Suppressor macrophage treated with lipopolysaccharide for 1 hour (primary cell): ENCODE data around the gene AKAP6.

Source experiments
- DNase-seq, 3 donors: peaks; one replicate each; pipeline ENCODE4 v3.0.0-alpha.2; 2020 to 2022

AKAP6 gene

DNA sequence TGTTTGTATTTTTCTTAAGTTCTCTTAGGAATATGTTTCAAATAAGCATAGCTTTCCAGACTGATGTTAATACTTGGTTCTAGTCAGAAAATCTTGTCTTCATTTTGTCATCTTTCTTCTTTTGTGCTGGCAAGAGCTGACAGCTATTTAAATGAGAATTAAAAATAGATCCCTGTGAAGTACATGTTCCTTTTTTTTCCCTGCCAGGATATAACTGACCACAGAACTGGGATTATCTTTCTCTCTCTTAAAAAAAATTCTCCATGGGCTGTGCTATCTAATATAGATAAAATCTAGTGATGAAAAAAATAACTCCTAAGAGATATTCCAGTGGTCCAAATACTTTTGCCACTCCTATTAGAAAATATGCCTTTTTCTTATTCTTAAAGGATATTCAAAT lies 163.4 kb downstream of the AKAP6 start:
- DNase-seq, result no peak

DNA sequence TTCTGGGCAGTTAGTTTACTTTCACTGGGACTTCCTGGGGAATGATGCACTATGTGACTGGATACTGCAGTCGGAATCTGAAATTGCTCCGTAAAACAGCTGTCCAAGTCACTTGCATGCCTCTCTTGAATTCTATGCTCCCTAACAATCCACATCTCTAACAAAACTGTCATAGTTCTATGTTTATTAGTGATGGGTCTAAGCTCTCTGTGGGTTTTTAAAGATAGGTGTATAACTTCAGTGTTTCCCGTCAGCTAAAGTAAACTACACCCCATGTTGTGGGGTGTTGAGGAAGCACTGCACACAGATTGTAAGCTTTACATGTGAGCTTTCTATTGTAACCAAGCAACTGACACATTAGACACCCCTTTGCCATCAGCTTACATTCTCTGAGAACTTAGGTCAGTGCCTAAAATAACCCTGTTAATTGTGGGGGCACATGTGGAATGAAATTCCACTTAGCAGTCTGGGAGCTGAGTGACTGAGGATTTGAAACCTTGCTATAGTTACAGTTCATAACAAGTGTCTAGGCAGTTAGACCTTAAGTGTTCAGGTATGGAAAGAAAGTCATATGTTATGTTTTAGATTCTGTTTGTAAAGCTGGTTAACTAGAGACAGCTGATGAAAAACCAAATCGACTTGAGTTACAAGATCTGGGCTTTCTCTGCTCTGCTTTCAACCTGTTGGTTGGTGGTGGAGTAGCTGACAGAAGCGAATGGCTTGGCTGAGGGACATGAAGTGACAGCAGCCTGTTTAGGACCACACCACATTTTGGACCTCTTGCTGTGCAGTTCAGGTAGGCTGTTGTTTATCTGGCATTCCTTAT lies 165.7 kb downstream of the AKAP6 start:
- DNase-seq, result no peak

DNA sequence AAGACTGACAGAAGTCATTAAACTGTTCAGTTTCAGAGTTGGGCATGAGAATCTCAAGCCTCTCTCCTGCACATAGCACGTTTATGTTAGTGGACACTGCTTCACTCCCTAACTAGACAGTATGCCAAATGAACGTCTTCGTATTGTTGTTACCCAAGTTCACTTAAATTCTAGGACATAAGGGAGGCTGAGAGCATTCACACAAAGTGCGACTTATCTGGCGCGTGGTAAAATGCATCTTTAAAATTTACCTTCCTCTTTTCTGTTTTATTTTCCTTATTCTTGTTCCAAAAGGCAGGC lies 166.3 kb downstream of the AKAP6 start:
- DNase-seq, result no peak

DNA sequence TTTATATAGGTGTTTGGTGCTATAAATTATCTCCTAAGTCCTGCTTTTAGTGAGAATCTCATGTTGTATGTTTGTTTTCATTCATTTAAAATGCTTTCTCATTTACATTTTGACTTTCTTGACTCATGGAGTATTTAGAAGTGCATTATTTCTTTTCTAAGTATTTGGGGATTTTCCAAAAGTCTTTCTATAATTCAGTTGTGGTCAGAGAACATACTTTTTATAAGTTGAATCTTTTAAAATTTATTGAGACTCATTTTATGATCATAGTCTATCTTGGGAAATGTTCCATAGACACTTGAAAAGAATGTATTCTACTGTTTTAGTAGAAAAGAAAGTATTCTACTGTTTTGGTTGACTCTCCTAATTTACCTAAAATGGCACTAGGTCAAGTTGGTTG lies 168.2 kb downstream of the AKAP6 start:
- DNase-seq, result no peak

DNA sequence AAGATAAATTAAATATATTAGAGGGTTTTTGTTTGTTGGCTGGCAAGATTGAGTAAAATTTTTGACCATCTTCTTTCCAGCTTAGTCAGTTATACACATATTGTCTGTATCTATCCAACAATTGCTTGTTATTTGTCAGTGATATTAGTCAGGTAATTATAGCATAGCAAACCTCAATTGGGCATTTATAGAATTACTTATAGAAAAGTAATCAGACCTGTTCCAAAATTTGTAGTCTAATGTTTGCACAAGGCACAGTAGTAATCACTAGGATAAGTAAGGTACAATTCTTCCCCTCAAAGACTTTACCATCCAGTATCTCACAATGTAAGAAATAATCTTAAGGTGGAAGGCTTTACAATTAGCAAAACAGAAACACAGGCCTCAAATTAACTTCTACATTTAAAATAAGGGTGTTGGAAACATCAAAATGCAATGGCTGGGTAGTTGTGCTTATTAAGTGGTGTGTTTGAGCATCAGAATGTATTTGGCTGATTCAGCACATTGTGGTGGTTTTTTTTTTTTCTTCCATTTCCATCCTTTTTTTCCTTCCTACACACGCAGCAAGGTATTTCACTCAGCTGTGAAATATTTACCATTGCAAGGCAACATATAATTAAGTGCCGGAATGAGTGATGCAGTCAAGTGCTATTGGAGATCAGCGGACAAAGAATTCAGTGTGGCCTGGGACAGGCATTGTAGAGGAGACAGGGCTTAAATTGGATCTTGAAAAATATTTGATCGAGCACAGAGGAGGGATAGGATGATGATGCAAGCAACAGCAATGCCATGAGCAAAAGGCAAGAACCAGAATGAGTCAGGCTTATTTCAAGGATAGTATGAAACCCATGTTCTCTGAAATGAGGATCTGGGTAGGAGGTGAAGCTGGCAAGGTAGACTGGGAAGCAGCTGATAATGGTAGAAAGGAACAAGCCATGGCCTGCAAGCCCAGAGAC lies 178.2 kb downstream of the AKAP6 start:
- DNase-seq, result peak in 2 of 3 donors; percentile 8 to 12

DNA sequence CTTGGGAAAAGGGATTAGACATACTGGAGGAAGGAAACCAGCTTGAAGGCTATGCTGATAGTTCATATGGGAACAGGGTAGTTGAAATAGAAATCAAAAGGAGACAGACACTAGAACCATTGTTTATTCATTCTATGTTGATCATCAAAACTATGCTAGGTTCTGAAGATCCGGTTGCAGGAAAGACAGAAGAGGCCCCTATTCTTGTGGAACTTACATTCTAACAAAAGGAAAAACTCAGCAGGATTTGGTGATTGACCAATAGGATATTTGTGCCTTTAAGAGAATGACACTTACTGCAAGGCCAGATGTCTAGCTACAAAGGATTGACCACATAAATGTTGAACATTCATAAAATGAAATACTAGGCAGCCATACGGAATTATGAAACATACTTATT lies 179.2 kb downstream of the AKAP6 start:
- no peak for DNase-seq

DNA sequence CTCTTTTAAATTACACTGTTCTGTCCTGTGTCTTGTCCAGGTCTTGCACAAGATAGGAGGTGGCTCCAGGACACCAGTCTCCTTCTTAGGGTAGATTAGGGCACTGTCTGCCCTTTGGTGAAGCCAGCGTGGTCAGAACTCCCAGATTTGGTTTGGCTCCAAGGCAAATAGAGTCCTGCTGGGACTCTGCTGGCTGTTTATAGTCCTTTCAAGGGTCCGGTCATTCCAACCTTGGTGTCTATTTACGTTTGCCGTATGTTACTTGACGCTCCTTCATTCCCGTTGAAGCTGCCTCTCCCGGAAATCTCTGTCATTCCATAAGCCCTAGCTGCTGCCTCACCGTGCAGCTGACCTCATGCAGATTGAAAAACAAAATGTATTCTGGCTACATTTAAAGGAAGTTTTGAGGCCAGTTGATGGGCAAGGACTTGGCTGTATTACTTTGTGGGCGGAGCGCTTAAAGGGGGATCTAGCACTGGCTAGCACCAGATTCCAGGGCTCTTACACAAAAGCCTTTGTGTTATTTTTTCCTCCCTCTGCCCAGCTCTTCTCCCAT lies 180.6 kb downstream of the AKAP6 start:
- no peak for DNase-seq

DNA sequence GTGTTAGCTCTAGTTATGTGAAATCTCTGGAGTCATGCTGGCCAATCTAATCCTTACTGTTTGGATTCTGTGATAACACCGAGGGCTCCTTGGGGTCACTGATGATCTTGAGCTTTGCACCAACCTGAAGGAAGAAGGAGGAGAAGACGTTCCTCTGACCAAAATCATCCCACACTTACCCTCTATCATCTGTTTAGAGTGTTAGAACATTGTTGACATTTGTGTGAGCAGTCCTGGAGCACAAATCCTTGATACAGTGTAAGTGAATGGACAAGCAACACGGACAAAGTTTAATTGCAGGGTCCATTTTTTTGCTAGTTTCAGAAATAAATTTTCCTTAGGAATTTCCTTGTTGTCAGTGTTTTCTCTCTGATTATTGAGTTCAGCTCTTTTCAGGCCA lies 181.7 kb downstream of the AKAP6 start:
- no peak for DNase-seq

DNA sequence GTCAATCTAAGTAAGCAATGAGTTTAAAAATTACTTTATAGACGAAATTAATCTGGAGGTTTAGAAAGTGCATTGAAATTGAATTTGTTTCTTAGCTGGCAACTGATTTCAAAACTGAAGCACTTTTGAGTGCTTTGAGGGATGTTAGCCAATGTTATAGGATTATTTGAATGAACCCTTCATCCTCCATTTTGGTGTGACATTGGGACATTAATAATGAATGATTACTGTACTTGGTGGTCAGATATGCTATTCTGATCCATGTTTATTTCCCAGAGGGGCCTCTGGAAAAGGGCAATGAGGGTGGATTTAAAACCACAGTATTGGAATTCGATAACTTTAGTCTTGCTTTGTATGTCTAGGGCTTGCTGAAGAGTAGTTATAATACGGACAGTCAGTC lies 183.2 kb downstream of the AKAP6 start:
- DNase-seq, result no peak

DNA sequence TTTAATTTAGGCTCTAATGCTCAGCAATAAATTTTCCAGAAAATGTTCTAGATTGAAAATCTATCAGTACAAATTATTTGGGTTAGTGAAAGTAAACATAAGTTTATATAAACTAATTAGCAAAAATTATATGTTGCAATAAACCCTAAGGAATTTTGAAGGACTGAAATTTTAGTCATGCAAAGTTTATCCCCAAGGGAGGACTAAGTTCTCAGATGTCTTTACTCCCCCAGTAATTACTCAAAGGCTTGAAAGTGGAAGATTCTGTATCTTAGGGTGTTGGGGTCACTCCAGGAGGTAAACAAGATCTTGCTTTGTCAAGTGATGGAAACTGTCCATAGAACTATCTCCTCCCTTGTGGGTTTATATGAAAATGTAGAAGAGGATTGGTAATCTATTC lies 183.7 kb downstream of the AKAP6 start:
- no peak for DNase-seq

DNA sequence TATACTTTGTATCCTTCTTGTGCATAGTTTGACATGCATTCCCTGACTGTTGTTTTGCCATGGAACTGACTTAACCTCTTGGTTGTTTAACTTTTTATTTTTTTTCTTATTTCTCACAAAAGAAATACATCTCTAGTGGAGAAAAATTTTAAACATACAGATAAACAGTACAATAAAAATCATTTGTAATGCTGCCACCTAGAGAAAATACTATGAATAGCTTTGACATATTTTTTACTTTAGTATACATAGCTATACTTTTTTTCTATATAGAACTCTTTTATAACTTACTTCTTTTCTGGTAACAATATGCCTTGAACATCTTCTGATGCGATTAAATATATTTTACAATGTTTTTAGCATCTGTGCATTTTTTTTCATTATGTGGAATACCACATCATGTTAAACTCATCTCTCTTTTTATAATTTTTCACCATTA lies 184.5 kb downstream of the AKAP6 start:
- peak in 2 of 3 donors; percentile 29 for DNase-seq

DNA sequence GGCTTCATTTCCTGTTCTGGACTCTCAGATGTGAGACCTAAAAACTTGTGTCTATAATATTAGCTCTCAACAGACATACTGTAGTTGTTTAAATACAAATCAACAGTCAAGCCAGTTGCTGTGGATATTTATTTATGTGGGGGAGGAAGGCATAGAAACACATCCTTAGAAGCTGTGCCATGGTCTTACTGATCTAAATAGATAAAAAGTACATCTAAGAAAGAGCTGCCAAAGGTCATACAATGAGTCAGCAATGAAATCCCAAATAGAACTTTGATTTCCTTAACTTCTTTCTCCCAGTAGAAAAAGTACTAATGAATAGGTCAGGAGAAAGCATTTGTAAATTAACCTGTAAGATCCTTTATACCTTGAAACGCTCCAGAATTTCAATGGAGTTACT lies 185.1 kb downstream of the AKAP6 start:
- no peak for DNase-seq

DNA sequence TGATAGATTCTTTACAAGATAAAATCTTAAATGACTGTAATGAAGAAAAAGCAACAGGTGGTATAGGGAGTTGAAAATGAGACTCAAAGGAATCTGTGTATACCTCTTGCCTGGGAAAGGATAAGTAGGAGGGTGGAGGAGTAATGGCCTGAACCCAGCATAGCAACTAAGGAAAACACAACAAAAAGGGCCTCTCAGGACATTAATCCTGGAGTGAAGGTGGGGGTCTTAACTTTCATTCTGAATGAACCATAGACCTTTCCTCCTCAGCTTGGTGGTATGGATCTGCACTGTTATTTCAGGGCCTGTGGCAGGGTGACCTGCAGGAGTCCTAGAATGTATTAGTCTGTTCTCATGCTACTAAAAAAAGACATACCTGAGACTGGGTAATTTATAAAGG lies 185.6 kb downstream of the AKAP6 start:
- DNase-seq, result no peak

DNA sequence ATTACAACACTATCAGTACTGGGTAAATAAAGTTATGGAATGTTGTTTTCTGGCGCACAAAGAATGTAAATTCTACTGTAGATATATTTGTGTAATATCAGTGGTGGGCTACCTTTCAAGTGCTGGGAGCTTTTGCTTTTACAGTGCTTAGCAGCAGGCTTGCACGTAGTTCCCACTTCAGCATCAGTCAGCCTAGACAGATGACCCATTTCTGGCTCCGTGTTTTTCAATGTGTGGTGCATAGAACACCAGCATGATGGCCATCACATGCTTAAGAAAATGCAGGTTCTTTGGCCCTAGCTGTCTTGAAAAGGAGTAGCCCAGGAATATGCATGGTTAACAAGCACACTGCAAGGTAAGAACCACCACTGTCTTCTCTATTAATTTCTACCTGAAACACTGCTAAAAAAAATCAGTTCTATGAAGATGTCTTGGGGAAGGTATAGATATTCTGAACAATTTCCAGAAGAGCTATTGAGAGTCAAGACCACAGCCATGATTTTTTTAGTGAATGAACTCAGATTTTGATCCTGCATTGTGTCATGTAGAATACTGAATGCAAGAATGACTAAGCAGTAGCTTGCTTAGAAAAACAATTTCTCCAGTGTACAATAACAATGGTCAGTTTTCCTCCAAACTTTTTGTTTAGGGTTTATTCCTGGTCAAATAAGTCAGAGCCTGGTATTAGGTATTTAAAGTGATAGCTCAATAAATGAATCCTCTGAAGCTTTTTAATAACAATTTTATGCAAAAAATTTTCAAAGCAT lies 195.7 kb downstream of the AKAP6 start:
- no peak for DNase-seq

DNA sequence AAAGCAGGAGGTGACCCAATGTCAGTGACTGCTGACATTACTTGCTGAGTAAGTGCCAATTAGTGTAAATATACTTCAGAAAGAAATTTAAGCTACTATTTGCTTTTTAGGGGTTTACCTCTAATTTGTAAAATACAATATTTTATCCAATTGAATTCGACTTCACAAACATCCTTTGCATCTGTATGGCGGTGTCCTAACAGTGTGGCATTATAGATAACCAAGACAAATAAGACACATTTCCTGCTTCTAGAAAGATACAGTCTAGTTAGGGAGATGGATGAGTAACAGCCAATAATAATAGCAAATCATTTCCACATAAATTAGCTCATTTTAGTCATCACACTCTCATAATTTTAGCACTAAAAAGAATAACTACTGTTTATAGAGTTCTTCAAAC lies 196.5 kb downstream of the AKAP6 start:
- DNase-seq, result no peak

DNA sequence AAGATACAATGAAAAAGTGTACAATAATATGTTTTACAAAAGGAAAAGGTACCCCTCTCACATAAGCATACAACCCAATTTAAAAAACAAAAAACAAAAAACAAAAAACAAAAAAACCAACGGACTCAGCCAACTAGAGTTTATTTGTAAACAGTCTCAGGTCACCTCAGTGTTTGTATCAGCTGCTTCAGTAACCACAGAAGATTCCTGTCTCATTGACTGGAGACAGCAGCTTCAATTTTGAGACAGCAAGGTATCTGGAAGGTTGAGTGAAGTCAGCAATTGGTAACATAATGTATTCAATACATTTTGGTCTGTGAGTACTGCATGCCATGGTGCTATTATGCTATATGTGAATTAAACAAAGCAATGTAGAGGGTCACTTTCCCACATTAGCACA lies 201.7 kb downstream of the AKAP6 start:
- DNase-seq, result no peak

DNA sequence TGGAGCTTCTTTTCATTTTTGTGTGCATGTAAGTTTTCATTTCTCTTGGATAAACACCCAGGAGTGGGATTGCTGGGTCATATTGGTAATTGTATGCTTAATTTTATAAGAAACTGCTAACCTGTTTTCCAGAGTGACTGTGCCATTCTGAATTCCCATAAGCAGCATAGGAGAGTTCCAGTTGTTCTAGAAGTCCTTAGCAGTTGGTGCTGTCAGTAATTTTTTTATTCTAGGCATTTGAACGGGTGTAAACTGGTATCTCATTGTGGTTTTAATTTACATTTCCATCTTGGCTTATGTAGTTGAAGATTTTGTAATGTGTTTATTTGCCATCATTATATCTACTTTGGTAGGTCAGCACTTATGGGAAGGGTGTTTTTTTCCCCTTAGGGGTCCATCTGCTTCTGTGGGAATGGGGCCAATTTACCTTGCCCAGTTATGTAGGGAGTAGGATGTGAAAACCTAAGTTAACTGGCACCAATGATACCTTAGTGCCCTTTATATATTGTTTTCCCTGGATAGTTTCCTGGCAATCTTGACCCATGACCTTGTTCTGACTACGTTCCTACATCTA lies 202.9 kb downstream of the AKAP6 start:
- no peak for DNase-seq

DNA sequence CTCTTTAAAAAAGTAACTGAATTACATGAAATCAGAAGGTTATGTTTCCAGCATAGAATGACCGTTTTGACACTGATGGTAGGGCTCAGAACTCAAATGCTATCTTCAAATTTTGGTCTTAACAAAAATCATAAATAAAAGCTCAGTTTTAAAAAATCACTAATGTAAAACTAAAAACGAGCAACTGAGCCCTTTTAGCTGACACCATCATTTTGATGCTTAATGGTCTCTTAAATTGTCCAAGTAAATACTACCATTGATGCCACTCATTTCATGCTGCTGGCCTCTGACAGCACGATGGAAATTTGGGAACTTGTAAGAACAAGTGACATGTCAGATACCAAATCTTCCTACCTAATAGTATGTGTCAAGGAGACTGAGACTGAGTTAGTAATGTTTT lies 205.0 kb downstream of the AKAP6 start:
- no peak for DNase-seq

DNA sequence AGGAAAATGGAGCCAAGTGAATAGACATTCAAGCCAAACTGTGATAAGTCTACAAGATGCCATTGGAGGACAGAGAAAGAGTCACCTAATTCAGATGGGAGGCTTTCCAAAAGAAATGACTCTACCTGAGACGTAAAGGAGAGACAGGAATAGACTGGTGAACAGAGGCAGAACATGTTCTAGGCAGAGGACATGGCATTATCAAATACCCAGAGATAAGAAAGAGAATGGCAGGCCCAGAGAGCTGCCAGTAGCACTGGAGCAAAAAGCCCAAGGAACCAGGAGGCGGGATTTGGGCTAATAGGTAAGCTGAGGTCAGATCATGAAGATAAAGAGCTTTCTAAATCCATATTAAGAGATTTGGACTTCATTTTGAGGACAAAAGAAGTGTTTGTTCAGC lies 207.1 kb downstream of the AKAP6 start:
- no peak for DNase-seq

DNA sequence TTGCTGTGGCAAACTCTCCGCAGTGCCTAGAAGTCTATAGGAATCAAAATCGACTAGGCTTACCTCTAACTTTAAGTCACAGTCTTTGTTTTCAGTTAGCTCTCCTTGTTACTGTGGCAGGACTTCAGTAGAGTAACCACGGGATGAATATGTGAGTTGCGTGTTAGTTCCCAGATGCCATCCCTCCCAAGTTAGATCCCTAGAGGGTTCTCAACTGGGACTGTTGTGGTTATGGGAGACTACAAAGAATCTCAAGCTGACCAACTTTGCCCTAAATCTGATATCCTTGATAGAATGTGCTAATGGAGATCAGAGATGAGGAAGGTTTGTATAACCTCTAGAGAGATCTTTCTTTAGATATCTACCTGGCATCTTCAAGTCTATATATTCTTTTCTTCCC lies 208.1 kb downstream of the AKAP6 start:
- no peak for DNase-seq

DNA sequence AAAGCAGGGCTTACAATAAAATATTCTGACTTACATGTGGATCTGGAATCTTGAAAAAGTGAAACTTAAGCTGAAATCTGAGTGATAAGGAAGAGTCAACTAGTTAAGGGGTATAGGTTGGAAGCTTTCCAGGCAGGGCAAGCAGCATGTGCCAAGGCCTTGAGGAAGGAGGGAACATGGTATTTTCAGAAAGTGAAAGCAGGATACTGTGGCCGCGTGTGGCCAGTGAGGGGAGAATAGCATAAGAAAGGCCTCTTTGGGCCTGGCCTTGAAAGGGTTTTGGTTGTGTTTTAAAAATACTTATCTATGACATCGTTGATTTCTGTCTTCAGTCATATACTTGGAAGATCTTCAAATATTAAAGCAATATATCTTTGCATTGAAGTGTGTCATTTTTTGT lies 213.4 kb downstream of the AKAP6 start:
- peak in 2 of 3 donors; percentile 10 to 17 for DNase-seq

DNA sequence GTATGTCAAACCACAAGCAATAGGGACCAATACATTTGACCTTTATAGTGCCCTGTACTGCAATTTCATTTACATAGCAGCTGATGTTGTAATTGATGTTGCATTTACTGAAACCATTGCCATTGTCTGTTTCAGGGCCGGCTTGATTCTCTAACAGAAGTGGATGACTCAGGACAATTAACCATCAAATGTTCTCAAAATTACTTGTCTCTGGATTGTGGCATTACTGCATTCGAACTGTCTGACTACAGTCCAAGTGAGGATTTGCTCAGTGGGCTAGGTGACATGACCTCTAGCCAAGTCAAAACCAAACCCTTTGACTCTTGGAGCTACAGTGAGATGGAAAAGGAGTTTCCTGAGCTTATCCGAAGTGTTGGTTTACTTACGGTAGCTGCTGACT lies 216.0 kb downstream of the AKAP6 start:
- DNase-seq, result no peak
